Activated CD4-positive, alpha-beta T cell treated with anti-CD3 and anti-CD28 coated beads for 24 hours (primary cell): Measurements from ENCODE around the gene AHI1.

Experiments
- DNase-seq, 2 donors: peaks; one replicate each; pipeline ENCODE4 v3.0.0-alpha.2; 2020; ENCODE audit warnings: low read depth in 2 of 2

Gene AHI1

DNA sequence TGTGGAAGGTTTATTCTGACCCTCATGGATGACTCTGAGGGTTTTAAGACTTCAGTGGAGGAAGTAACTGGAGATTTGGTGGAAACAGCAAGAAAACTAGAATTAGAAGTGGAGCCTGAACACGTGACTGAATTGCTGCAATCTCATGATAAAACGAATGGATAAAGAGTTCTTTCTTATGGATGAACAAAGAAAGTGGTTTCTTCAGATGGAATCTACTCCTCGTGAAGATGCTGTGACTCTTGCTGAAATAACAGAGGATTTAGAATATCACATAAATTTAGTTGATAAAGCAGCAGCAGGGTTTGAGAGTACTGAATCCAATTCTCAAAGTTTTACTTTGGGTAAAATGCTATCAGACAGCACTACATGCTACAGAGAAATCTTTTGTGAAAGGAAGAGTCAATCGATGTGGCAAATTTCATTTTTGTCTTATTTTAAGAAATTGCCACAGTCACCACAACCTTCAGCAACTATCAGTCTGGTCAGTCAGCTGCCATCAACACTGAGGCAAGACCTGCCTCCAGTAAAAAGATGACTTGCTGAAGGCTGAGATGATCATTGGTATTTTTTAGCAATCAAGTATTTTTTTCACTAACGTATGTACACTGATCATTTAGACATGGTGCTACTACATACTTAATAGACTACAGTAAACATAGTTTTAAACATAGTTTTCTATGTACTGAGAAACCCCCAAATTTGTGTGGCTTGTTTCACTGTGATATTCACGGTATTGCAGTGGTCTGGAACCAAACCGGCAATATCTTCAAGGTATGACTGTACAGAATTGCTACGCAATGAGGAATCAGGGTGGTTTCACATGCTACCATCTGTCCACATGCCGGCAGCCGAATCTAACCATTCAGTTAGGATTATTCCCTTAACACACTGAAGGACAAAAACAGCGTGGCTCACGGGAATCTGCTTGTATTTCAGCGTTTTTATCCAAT is 167.4 kb downstream of the AHI1 start:
- no peak for DNase-seq

GRCh38 chr6:135328136-135328535 is 169.4 kb downstream of the AHI1 start:
- no peak for DNase-seq

DNA sequence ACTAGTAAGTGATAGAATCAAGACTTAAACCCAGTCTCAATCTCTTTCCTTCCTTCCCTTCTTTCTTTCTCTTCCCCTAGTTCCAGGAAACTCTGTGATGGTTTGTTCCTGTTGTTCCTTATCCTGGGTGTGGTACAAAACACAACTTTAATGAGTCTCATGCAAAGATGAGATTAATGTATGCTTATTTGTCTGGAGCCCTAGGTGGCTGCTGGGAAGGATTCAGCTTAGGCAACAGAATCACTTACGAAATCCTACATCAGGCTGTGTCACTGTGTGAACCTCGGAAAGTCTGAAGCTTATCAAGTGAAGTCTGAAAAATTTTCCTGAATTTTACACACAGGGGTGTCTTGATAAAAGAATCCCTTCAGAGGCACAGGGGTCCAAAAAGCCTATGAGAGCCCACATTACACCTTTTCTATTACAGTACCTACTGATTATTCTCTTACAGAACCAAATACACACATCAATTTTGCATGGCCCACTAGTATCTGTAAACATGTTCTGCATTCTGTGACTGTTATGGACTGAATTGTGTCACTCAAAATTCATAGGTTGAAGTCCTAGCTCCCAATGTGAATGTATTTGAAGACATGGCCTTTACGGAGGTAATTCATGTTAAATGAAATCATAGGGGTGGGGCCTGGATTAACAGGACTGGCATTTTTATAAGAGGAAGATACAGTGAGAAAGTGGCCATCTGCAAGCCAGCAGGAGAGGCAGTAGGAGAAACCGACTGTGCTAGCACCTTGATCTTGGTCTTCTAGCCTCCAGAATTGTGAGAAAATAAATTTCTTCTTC is 171.7 kb downstream of the AHI1 start:
- DNase-seq = no peak

DNA sequence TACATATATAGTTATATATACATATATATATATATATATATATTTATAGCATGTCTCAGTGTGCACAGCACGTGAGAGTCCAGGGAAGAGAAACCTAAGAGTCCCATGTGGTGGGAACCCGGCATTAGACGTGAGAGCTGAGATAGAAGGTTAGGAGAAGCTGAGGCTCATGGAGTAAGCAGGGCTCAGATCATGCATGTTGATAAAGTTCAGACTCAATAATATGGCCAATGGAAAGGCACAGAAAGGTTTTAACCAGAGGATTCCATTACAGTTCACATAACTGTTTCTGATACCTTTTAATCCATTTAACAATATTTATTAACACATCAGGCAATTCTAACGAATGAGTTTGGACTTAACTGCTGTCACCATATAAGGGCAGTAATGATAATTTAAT is 173.0 kb downstream of the AHI1 start:
- no peak for DNase-seq

DNA sequence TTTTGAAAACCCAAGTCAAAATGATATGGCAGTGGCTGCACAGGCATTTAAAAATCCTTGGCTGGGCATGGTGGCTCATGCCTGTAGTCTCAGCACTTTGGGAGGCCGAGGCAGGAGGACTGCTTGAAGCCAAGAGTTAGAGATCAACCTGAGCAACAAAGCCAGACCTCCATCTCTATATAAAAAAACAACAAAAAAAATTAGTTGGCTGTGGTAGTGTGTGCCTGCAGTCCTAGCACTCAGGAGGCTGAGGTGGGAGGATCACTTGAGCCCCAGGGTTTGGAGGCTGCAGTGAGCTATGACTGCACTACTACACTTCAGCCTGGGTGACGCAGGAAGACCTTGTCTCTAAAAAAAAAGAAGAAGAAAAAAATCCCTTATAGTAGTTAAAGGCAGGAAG is 173.6 kb downstream of the AHI1 start:
- DNase-seq = no peak

GRCh38 chr6:135323202-135323668 is 174.3 kb downstream of the AHI1 start:
- no peak for DNase-seq

GRCh38 chr6:135322427-135323201 is 174.9 kb downstream of the AHI1 start:
- no peak for DNase-seq

DNA sequence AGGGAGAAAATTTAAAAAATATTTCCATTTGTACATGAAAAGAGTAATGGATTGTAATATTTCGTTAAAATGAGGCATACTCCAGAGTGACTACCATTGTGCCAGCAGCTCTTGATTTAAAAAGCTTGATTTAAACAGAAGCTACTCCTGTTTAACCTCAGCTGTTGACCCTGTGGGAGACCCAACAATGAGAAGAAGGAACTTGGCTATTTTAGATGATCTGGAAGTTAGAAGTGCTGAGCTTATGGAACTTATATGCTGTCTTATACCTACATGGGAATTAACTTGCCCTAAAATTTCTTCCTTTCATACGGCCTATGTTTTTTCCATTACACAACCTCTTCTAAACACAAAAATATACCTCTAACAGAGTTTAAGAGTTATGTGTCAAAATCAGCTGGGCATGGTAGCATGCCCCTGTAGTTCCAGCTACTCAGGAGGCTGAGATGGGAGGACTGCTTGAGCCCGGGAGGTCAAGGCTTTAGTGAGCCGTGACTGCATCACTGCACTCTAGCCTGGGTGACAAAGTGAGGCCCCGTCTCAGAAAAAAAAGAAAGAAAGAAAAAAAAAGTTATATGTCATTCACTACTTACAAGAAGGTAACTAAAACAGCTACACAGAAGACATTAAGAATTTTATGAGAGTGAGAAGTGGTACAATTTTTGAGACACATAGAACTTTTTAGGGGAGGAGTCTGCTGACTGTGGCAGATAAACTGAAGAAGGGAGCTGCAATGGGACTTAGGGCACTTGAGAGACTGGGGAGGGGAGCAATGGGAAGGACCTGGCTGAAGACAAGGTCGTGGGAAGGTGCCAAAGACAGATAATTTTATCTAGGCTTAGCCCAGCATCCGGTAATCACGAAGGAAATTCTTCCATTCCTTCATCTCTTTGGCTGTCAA is 176.6 kb downstream of the AHI1 start:
- no peak for DNase-seq

DNA sequence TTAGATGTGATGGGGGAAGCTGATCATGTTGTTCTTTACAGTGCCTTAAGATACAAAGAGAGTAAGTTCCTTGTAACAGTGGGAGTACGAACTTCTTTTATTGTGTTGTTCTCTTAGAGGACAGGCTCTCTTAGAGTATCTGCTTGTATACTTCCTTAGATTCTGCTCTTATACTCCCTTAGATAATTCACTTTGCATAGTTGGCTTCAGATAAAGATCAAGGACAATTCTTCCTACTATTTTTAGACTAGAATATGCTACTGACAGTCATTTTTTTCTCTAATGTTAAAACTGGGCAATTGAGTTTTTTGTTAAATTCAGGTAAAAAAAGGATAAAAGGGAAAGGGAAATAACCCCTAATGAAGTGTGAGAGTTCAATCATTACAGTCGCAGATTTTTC is 177.7 kb downstream of the AHI1 start:
- DNase-seq = no peak

DNA sequence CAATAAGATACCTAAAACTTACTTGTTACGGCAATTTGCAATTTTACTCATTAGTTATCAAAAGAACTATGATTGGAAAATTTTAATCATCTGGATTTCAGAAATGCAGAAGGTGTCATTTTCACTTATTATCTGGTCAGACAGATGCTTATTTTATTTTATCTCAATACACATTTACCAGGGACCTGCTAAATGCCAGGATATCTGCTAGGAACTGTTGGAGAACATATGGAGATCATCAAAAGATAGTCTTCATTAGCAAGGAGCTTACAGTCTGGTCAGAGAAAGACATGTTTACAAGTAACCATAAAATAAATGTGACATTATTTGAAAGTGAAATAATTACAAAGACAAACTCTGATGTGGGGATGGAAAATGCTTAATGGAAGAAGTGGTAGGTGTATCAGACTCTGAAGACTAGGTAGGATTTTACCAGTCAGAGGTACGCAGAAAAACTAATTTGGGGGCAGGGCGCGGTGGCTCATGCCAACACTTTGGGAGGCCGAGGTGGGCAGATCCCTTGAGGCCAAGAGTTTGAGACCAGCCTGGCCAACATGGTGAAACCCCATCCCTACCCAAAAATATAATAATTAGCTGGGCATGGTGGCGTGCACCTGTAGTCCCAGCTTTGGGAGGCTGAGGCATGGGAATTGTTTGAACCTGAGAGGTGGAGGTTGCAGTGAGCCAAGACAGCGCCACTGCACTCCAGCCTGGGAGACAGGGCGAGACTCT is 178.6 kb downstream of the AHI1 start:
- no peak for DNase-seq

- no peak for DNase-seq
Observed at GRCh38 chr6:135314543-135314942, 183.0 kb downstream of the AHI1 start.

GRCh38 chr6:135311446-135312200 is 185.9 kb downstream of the AHI1 start:
- no peak for DNase-seq

- DNase-seq = no peak
Observed at GRCh38 chr6:135310291-135310690, 187.2 kb downstream of the AHI1 start.

- DNase-seq = no peak
Observed at GRCh38 chr6:135306740-135307420, 190.7 kb downstream of the AHI1 start.

- DNase-seq = no peak
Observed at GRCh38 chr6:135306166-135306565, 191.4 kb downstream of the AHI1 start.

GRCh38 chr6:135305684-135306083 is 191.9 kb downstream of the AHI1 start:
- DNase-seq = no peak

DNA sequence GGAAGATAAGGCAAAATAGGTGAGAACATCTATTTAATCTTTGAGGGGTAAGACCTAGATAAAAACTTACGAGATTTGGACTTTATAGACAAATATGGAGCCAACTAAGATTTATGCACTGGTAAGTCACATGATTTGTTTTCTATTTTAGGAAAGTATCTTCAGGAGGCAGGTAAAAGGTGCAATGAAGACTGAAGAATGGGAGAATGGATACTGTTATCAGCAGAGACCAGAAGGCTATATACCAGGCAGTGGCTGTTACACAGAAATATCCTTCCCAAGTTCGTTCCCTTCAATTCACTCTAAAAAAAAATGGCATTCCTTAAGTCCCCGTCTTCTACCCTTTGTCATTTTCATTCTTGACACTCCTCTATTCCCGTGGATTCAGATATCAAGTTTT is 192.7 kb downstream of the AHI1 start:
- no peak for DNase-seq

DNA sequence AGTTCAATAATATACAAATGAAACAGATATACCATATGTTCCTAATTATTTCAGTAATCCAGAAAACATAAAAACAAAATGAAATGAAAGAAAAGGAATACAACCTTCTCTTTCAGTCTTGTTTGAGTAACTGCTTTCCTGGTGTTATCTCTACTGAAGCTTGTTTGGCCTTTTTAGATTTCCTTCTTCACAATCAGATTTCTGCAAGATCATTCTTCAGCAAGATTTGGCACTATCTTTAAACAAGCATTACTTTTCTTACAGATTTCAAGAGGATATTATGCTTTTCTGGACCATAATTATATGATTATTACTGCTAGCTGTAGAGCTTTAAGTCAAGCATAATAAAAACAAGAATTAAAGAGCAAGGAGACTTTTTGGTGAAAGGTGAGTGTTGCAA is 196.2 kb downstream of the AHI1 start:
- no peak for DNase-seq

- no peak for DNase-seq
Observed at GRCh38 chr6:135300576-135300975, 197.0 kb downstream of the AHI1 start.
